ENCODE measurements around the gene SZT2.

The SZT2 gene

DNA sequence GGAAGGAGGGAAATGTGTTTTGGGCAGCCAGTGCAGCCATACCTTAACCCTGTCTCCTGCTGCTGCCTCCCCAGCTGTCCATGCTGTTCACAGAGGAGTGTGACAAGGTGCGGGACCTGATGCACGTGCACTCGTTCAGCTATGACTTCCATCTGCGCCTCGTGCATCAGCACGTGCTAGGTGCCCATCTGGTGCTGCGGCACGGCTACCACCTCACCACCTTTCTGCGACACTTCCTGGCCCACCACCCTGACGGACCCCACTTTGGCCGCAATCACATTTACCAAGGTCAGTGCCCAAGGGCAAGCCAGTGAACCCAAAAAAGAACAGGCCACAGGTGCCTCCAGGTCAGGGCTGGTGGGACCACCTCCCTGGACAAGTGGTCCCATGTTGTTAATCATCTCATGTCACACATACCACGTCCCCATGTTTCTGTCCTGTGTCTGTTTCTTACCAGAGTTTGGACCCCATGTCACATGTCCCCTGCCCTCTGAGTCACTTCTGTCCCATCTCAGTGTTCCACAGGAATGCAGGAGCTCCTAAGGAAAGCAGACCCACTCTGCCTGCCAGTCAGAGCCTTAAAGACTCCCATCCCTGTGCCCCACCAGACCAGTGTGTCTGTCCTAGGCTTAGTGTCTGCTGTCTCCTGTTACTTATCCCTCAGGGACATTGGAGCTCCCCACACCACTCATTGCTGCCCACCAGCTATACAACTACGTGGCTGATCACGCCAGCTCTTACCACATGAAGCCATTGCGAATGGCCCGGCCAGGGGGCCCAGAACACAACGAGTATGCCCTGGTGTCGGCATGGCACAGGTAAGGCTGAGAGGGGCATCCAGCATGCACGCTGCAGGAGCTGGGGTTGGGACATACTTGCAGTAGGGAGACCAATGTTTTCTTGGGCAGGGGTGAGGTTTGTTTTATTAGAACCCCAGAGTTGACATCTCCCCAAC lies 57.5 kb downstream of the SZT2 start:
- Histone ChIP-seq H2BK120ac (ENCODE audit: low read depth, low read length) (no peak overlapping the region), H2AK5ac (ENCODE audit: low read length) (no peak overlapping the region), H3K36me3 (ENCODE audit: control insufficient read depth, insufficient read depth, low read length) (peaks cover 11% of the 10 kb centered on the region), H4K8ac (ENCODE audit: low read depth, low read length) (no peak overlapping the region), H3K56ac (ENCODE audit: low read length) (no peak overlapping the region), H3K18ac (ENCODE audit: low read length) (no peak overlapping the region), H3K79me1 (ENCODE audit: low read length) (no peaks in the 10 kb centered on the region), H3K9ac (ENCODE audit: low read length) (no peak overlapping the region), H3K23ac (ENCODE audit: low read length) (no peak overlapping the region), H2BK15ac (replicated peaks; ENCODE audit: low read depth) (no peak overlapping the region), H3K79me2 (ENCODE audit: control insufficient read depth, insufficient read depth, low read length) (no peaks in the 10 kb centered on the region), H4K5ac (ENCODE audit: low read length) (no peak overlapping the region), H2BK5ac (ENCODE audit: low read length) (no peak overlapping the region), H3K27me3 (ENCODE audit: insufficient read depth, low read length, poor library complexity) (no peaks in the 10 kb centered on the region), H3K27ac (ENCODE audit: low read depth, low read length) (no peak overlapping the region), H3K4me2 (ENCODE audit: low read length) (no peak overlapping the region), H3K4me3 (ENCODE audit: low read length) (no peak overlapping the region), H3K4ac (ENCODE audit: low read depth, low read length) (no peak overlapping the region), H3K4me1 (ENCODE audit: control insufficient read depth, low read depth, low read length) (no peaks in the 10 kb centered on the region)
- DNase-seq: no peak
- no CpG with 5 or more reads among the region's 19 CpGs for WGBS (ENCODE audit: extremely low coverage, insufficient coverage, low lambda C conversion rate)

DNA sequence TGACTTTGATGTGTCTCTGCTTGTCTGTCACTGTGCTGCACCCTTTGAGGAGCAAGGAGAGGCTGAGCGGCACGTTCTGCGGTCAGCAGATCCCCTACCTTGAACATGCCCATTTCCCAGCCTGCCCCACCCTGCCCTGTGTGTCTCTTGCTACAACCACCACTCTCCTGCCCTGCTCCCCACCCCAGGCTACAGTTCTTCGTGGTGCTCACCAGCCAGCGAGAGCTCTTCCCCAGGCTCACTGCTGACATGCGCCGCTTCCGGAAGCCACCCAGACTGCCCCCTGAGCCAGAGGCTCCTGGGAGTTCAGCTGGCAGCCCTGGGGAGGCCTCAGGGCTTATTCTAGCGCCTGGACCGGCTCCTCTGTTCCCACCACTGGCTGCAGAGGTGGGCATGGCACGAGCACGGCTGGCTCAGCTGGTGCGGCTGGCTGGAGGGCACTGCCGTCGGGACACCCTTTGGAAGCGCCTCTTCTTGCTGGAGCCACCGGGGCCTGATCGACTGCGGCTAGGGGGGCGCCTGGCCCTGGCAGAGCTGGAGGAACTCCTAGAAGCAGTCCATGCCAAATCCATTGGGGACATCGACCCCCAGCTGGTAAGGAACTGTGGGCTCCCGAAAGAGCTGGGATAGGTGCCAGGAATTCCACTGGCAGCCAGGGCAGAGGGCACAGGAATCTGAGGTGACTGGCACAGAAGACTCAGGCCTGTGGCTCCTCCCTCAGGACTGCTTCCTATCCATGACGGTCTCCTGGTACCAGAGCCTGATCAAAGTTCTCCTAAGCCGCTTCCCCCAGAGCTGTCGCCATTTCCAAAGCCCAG lies 58.4 kb downstream of the SZT2 start:
- no peak overlapping the region for H2BK5ac ChIP-seq (ENCODE audit: low read length)
- DNase-seq: no peak

DNA sequence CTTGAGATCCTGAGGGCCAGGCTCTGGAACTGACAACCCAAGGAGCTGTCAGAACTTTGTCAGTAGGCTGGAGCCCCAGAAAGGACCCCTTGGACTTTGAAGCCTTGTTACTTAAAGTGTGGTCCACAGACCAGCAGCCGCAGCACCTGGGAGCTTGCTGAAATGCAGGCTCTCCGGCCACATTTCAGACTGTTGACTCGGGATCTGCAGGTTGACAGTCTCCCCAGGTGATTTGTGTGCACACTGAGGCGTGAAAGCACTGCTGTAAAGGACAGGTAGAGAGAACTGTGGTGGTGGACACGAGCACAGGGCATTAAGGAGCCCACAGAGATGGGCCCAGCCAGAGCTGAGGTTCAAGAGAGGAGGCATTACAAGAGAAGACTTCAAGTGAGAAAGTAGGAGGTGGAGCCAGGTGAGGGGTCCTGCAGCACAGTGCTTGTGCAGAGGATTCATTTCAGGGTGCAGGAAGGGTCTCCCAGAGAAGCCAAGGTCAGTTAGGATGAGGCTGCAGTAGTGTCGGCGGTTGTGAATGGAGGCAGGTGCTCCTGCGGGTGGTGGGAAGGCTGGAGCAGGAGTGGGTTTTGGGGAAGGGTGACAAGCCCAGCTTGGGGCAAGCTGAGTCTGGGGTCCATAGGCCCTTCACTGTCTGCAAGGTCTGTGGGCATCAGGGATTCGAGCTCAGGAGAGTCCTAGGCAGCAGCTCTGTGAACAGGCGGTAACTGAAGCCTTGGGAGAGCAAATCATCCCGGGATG lies 59.4 kb downstream of the SZT2 start:
- peaks cover 11% of the 10 kb centered on the region for H3K36me3 ChIP-seq (ENCODE audit: control insufficient read depth, insufficient read depth, low read length)
- no peak overlapping the region for H3K23ac ChIP-seq (ENCODE audit: low read length)
- H3K79me1 ChIP-seq (ENCODE audit: low read length): no peaks in the 10 kb centered on the region
- peaks cover 3% of the 10 kb centered on the region for H3K4me1 ChIP-seq (ENCODE audit: control insufficient read depth, low read depth, low read length)
- H3K56ac ChIP-seq (ENCODE audit: low read length): no peak overlapping the region
- no peak overlapping the region for H3K18ac ChIP-seq (ENCODE audit: low read length)
- no CpG with 5 or more reads among the region's 11 CpGs for WGBS (ENCODE audit: extremely low coverage, insufficient coverage, low lambda C conversion rate)
- no peak overlapping the region for H2BK120ac ChIP-seq (ENCODE audit: low read depth, low read length)
- H4K8ac ChIP-seq (ENCODE audit: low read depth, low read length): no peak overlapping the region
- H3K27ac ChIP-seq (ENCODE audit: low read depth, low read length): no peak overlapping the region
- H2BK5ac ChIP-seq (ENCODE audit: low read length): no peak overlapping the region
- H3K4me2 ChIP-seq (ENCODE audit: low read length): no peak overlapping the region
- no peak overlapping the region for H3K4ac ChIP-seq (ENCODE audit: low read depth, low read length)
- H3K9ac ChIP-seq (ENCODE audit: low read length): no peak overlapping the region
- no peak for DNase-seq
- no peak overlapping the region for H2BK15ac ChIP-seq (replicated peaks; ENCODE audit: low read depth)
- no peaks in the 10 kb centered on the region for H3K27me3 ChIP-seq (ENCODE audit: insufficient read depth, low read length, poor library complexity)
- H2AK5ac ChIP-seq (ENCODE audit: low read length): no peak overlapping the region
- H3K4me3 ChIP-seq (ENCODE audit: low read length): no peak overlapping the region
- no peak overlapping the region for H4K5ac ChIP-seq (ENCODE audit: low read length)
- no peaks in the 10 kb centered on the region for H3K79me2 ChIP-seq (ENCODE audit: control insufficient read depth, insufficient read depth, low read length)

More for the DNA sequence above, 58.4 kb downstream of the SZT2 start:
- Histone ChIP-seq H3K36me3 (ENCODE audit: control insufficient read depth, insufficient read depth, low read length) (peaks cover 11% of the 10 kb centered on the region), H3K27me3 (ENCODE audit: insufficient read depth, low read length, poor library complexity) (no peaks in the 10 kb centered on the region), H3K23ac (ENCODE audit: low read length) (no peak overlapping the region), H3K4me3 (ENCODE audit: low read length) (no peak overlapping the region), H3K18ac (ENCODE audit: low read length) (no peak overlapping the region), H3K79me2 (ENCODE audit: control insufficient read depth, insufficient read depth, low read length) (no peaks in the 10 kb centered on the region), H2BK15ac (replicated peaks; ENCODE audit: low read depth) (no peak overlapping the region), H2BK120ac (ENCODE audit: low read depth, low read length) (no peak overlapping the region), H4K5ac (ENCODE audit: low read length) (no peak overlapping the region), H3K27ac (ENCODE audit: low read depth, low read length) (no peak overlapping the region), H3K4me1 (ENCODE audit: control insufficient read depth, low read depth, low read length) (peaks cover 3% of the 10 kb centered on the region), H4K8ac (ENCODE audit: low read depth, low read length) (no peak overlapping the region), H3K79me1 (ENCODE audit: low read length) (no peaks in the 10 kb centered on the region), H3K9ac (ENCODE audit: low read length) (no peak overlapping the region), H2AK5ac (ENCODE audit: low read length) (no peak overlapping the region), H3K4me2 (ENCODE audit: low read length) (no peak overlapping the region), H3K4ac (ENCODE audit: low read depth, low read length) (no peak overlapping the region), H3K56ac (ENCODE audit: low read length) (no peak overlapping the region)
- WGBS (ENCODE audit: extremely low coverage, insufficient coverage, low lambda C conversion rate): no CpG with 5 or more reads among the region's 25 CpGs

DNA sequence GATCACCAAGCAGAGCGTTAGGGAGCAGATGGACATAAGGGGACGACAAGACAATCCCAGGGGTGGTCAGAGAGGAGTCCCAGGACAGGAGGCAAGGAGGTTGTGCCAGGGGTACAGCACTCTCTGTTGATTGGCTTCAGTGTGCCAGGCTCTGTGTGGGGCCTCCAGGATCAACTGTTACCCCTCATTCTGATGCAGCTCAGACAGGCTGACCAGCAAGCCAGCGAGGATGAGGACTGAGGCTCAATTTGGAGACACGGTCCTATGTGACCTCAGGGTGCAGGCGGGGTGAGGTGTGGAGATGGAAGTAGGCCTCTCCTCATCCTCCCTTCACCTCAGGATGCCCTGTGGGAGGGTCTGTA lies 60.0 kb downstream of the SZT2 start:
- no peak overlapping the region for H2BK120ac ChIP-seq (ENCODE audit: low read depth, low read length)
- H3K56ac ChIP-seq (ENCODE audit: low read length): no peak overlapping the region
- no peak overlapping the region for H3K4me3 ChIP-seq (ENCODE audit: low read length)
- H3K4me2 ChIP-seq (ENCODE audit: low read length): no peak overlapping the region
- no peak for DNase-seq
- H3K4me1 ChIP-seq (ENCODE audit: control insufficient read depth, low read depth, low read length): peaks cover 3% of the 10 kb centered on the region
- no peaks in the 10 kb centered on the region for H3K27me3 ChIP-seq (ENCODE audit: insufficient read depth, low read length, poor library complexity)
- WGBS (ENCODE audit: extremely low coverage, insufficient coverage, low lambda C conversion rate): no CpG with 5 or more reads among the region's 5 CpGs
- no peak overlapping the region for H4K5ac ChIP-seq (ENCODE audit: low read length)
- no peak overlapping the region for H3K4ac ChIP-seq (ENCODE audit: low read depth, low read length)
- no peaks in the 10 kb centered on the region for H3K79me2 ChIP-seq (ENCODE audit: control insufficient read depth, insufficient read depth, low read length)
- no peak overlapping the region for H2AK5ac ChIP-seq (ENCODE audit: low read length)
- no peak overlapping the region for H4K8ac ChIP-seq (ENCODE audit: low read depth, low read length)
- peaks cover 11% of the 10 kb centered on the region for H3K36me3 ChIP-seq (ENCODE audit: control insufficient read depth, insufficient read depth, low read length)
- no peak overlapping the region for H2BK5ac ChIP-seq (ENCODE audit: low read length)
- H3K79me1 ChIP-seq (ENCODE audit: low read length): no peaks in the 10 kb centered on the region
- no peak overlapping the region for H3K23ac ChIP-seq (ENCODE audit: low read length)
- H3K18ac ChIP-seq (ENCODE audit: low read length): no peak overlapping the region
- H2BK15ac ChIP-seq (replicated peaks; ENCODE audit: low read depth): no peak overlapping the region
- no peak overlapping the region for H3K27ac ChIP-seq (ENCODE audit: low read depth, low read length)
- no peak overlapping the region for H3K9ac ChIP-seq (ENCODE audit: low read length)

DNA sequence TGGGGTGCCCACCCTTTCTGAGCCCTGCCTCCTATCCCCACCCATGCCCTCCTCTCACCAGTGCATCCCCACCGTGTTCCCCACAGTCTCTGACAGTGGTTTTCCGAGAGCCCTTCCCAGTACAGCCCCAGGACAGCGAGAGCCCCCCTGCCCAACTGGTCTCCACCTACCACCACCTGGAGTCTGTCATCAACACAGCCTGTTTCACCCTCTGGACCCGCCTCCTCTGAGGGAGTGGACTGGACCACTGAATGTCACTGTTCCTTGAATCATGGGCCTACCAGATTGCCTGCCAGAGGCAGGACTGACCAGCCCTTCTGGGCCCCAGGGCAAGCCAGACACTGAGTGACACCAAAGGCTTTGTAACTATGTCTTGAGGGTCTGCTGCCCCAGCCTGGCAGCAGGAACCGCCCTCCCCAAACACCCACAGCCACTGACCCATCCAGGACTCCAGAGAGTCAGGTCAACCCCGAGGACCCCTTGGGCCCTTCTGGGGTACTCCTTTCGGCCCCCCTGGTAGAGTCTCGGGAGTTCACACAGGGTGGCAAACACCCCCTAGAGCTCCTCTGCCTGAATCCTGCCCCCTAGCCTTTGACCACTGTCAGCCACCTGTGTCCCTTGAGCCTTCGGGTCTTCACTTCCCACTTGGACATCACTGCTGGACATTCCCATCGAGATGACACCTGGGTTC lies 60.7 kb downstream of the SZT2 start:
- Histone ChIP-seq H3K4ac (ENCODE audit: low read depth, low read length) (no peak overlapping the region), H3K4me3 (ENCODE audit: low read length) (no peak overlapping the region), H3K4me1 (ENCODE audit: control insufficient read depth, low read depth, low read length) (peaks cover 5% of the 10 kb centered on the region), H3K56ac (ENCODE audit: low read length) (no peak overlapping the region), H2BK15ac (replicated peaks; ENCODE audit: low read depth) (no peak overlapping the region), H3K79me1 (ENCODE audit: low read length) (no peaks in the 10 kb centered on the region), H3K4me2 (ENCODE audit: low read length) (no peak overlapping the region), H3K27me3 (ENCODE audit: insufficient read depth, low read length, poor library complexity) (no peaks in the 10 kb centered on the region), H3K23ac (ENCODE audit: low read length) (no peak overlapping the region), H3K18ac (ENCODE audit: low read length) (no peak overlapping the region), H2BK120ac (ENCODE audit: low read depth, low read length) (no peak overlapping the region), H2AK5ac (ENCODE audit: low read length) (no peak overlapping the region), H2BK5ac (ENCODE audit: low read length) (no peak overlapping the region), H3K36me3 (ENCODE audit: control insufficient read depth, insufficient read depth, low read length) (peaks cover 11% of the 10 kb centered on the region), H4K8ac (ENCODE audit: low read depth, low read length) (no peak overlapping the region), H4K5ac (ENCODE audit: low read length) (no peak overlapping the region), H3K27ac (ENCODE audit: low read depth, low read length) (no peak overlapping the region), H3K79me2 (ENCODE audit: control insufficient read depth, insufficient read depth, low read length) (no peaks in the 10 kb centered on the region), H3K9ac (ENCODE audit: low read length) (no peak overlapping the region)
- WGBS (ENCODE audit: extremely low coverage, insufficient coverage, low lambda C conversion rate): no CpG with 5 or more reads among the region's 10 CpGs
- no peak for DNase-seq

Data from mesendoderm (in vitro differentiated cells).